Gastroesophageal sphincter (tissue), 3 donors: ENCODE data around the gene HSPBP1.
"Not testable (repeated sequence)": the region's sequence is repeated elsewhere in the genome, so short reads cannot be mapped to it uniquely, and the experiment has no call there.

ENCODE experiments used
- EP300 ChIP-seq: sonication (generic); formaldehyde crosslinking; IDR thresholded peaks from one replicate; pipeline ENCODE4 v1.6.1; 2017; ENCODE audit warnings: antibody characterized with exemption, mild to moderate bottlenecking
- POLR2A ChIP-seq, 2 donors: fragments of 450-650 bp; IDR thresholded peaks; one replicate each; pipeline ENCODE4 v1.6.1; 2017; ENCODE audit warnings: antibody characterized with exemption in 2 of 2, mild to moderate bottlenecking in 2 of 2, moderate library complexity in 1 of 2
- POLR2AphosphoS5 ChIP-seq: sonication (generic); formaldehyde crosslinking; IDR thresholded peaks from one replicate; pipeline ENCODE4 v1.6.1; 2017; ENCODE audit warnings: antibody characterized with exemption
- TF ChIP-seq, protein P1 (sequence below), 4 experiments: fragments of 200-600 bp in 2 of 4; fragments of 450-650 bp in 2 of 4; sonication (generic) in 1 of 4; IDR thresholded peaks; one replicate each; pipeline ENCODE4 v1.5.1; 2017 to 2019; ENCODE audit warnings: antibody characterized with exemption in 4 of 4, mild to moderate bottlenecking in 2 of 4, moderate library complexity in 2 of 4

DNA sequence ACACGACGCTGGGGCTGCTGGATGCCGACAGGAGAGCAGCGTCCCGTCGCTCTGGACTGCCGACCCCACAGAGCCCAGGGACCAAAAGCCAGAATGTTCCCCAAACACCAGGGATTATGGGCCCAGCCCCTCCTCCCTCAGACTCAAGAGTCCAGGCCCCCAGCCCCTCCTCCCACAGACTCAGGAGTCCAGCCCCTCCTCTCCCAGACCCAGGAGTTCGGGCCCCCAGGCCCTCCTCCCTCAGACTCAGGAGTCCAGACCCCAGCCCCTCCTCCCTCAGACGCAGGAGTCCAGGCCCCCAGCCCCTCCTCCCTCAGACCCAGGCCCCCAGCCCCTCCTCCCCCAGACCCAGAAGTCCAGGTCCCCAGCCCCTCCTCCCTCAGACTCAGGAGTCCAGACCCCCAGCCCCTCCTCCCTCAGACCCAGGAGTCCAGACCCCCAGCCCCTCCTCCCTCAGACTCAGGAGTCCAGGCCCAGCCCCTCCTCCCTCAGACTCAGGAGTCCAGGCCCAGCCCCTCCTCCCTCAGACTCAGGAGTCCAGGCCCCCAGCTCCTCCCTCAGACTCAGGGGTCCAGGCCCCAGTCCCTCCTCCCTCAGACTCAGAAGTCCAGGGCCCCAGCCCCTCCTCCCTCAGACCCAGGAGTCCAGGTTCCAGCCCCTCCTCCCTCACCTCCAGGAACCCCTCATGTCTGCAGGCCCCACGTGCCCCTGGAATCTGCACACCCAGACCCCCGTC lies 55.1 kb downstream of the HSPBP1 start:
- TF ChIP-seq, protein P1, sequence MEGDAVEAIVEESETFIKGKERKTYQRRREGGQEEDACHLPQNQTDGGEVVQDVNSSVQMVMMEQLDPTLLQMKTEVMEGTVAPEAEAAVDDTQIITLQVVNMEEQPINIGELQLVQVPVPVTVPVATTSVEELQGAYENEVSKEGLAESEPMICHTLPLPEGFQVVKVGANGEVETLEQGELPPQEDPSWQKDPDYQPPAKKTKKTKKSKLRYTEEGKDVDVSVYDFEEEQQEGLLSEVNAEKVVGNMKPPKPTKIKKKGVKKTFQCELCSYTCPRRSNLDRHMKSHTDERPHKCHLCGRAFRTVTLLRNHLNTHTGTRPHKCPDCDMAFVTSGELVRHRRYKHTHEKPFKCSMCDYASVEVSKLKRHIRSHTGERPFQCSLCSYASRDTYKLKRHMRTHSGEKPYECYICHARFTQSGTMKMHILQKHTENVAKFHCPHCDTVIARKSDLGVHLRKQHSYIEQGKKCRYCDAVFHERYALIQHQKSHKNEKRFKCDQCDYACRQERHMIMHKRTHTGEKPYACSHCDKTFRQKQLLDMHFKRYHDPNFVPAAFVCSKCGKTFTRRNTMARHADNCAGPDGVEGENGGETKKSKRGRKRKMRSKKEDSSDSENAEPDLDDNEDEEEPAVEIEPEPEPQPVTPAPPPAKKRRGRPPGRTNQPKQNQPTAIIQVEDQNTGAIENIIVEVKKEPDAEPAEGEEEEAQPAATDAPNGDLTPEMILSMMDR (IDR thresholded peaks at IDR 0.05): not testable (repeated sequence)
- not testable (repeated sequence) for TF ChIP-seq POLR2AphosphoS5; POLR2A (IDR thresholded peaks at IDR 0.05); EP300
